OCI-LY1 (cell line): Measurements from ENCODE around the gene SLC27A5.

Source experiments
- CTCF ChIP-seq: fragments of 200-600 bp; sonication (generic), shearing (Covaris generic); IDR thresholded peaks from 2 replicates; pipeline ENCODE4 v1.5.1; 2017; ENCODE audit warnings: mild to moderate bottlenecking, antibody characterized with exemption, low read length, moderate library complexity, mixed read lengths
- EZH2 ChIP-seq: fragments of 200-600 bp; sonication (generic), shearing (Covaris generic); IDR thresholded peaks from 2 replicates; pipeline ENCODE4 v1.8.0; 2017; ENCODE audit warnings: borderline replicate concordance, mixed run types, mild to moderate bottlenecking, antibody characterized with exemption, low read length, moderate library complexity, mixed read lengths

DNA sequence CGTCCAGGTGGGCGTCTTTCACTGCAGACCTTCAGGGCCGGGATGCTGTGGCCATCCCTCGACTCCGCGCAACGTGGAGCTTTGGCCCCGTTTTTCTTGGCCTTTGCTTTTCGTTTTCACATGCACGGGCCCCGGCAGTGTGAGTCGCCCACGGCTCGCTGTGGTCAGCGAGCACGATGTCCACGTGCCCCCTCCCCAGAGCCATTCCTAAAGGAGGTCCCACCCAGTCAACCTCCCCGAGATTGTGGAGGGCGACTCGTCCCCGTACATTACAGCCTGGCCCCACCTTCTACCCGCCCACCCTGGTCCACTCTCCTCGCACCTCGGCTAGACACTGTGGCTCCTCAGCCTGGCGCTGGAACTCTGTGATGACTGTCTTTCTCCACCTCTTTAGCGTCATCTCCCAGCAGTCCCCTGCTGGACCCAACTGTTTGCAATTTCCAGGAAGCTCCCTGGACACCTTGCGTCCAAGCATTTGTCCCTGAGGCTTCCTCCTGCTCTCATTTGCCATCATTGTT, 35.2 kb downstream of the SLC27A5 start:
- TF ChIP-seq CTCF (no peak), EZH2 (no peak)
